HG03064 (cell line): ENCODE measurements around the gene PRODH.
"Not testable (repeated sequence)": the region's sequence is repeated elsewhere in the genome, so short reads cannot be mapped to it uniquely, and the experiment has no call there.

Experiments used
- ATAC-seq: cut with Tn5 transposase; IDR thresholded peaks from one replicate; pipeline ENCODE4 v1.9.1; 2021; ENCODE audit warnings: low read depth; ENCODE audit not compliant: unreplicated experiment

The PRODH gene, protein sequence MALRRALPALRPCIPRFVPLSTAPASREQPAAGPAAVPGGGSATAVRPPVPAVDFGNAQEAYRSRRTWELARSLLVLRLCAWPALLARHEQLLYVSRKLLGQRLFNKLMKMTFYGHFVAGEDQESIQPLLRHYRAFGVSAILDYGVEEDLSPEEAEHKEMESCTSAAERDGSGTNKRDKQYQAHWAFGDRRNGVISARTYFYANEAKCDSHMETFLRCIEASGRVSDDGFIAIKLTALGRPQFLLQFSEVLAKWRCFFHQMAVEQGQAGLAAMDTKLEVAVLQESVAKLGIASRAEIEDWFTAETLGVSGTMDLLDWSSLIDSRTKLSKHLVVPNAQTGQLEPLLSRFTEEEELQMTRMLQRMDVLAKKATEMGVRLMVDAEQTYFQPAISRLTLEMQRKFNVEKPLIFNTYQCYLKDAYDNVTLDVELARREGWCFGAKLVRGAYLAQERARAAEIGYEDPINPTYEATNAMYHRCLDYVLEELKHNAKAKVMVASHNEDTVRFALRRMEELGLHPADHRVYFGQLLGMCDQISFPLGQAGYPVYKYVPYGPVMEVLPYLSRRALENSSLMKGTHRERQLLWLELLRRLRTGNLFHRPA

DNA sequence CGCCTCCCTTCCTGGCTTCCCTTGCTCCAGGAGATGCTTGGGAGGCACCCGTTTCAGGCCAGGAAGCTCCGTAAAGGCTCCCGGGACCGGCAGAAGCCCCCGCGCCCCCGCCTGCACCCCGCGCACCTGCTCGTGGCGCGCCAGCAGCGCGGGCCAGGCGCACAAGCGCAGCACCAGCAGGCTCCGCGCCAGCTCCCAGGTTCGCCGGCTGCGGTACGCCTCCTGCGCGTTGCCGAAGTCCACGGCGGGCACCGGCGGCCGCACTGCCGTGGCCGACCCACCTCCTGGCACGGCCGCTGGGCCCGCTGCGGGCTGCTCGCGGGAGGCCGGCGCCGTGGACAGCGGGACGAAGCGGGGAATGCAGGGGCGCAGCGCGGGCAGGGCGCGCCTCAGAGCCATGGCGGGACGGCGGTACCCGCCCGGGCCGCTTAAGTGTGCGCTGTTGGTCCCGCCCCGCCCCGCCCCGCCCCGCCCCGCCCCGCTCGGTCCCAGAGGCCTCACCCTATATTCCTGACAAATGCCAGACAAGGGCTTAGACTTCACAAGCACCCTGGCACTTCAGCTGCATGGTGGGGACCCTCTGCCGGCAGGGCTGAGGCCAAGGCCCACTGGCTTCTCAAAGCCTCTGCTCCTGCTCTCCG is at the start of gene PRODH:
Gene PRODH, minus strand, starts transcription at position 405 of the 641 bp plus-strand sequence. Its CDS starts 6 bp downstream, at position 399.
- ATAC-seq = no peak

- ATAC-seq = no peak
These were observed 49.7 kb upstream of the PRODH start for GRCh38 chr22:18985780-18986179.

- ATAC-seq = no peak
These were observed 48.5 kb upstream of the PRODH start for GRCh38 chr22:18984564-18984963.

- ATAC-seq = no peak
These were observed 47.1 kb upstream of the PRODH start for GRCh38 chr22:18983120-18983651.

- no peak for ATAC-seq
These were observed 44.7 kb upstream of the PRODH start for GRCh38 chr22:18980829-18981228.

- no peak for ATAC-seq
These were observed 43.9 kb upstream of the PRODH start for GRCh38 chr22:18979957-18980356.

- no peak for ATAC-seq
These were observed 42.4 kb upstream of the PRODH start for GRCh38 chr22:18978506-18978905.

- no peak for ATAC-seq
These were observed 41.8 kb upstream of the PRODH start for GRCh38 chr22:18977824-18978425.

DNA sequence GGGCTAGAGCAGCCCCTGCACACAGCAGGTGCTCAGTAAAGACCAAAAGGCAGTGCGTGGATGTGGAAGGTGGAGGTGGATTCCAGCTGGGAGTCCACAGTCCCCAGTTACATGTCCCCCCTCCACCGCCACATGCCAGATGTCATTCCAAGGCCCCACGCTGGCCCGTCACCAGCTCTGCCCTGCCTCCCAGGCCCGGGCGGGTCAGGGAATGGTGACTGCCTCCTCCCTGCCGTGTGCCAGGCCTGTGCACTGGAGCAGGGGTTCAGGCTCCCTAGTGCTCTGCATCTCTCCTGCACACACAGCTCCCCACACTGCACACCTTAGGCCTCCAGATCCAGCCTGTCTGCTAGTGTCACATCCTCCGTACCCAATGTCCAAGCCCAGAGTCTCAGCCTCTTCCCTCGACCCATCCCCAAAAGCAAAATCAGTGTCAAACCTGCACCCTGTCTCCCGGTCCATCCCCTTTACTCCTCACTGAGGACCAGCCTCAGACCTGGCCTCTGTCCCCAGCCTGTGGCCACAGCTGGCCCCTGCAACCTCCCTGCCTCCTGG is 40.2 kb upstream of the PRODH start:
- no peak for ATAC-seq

DNA sequence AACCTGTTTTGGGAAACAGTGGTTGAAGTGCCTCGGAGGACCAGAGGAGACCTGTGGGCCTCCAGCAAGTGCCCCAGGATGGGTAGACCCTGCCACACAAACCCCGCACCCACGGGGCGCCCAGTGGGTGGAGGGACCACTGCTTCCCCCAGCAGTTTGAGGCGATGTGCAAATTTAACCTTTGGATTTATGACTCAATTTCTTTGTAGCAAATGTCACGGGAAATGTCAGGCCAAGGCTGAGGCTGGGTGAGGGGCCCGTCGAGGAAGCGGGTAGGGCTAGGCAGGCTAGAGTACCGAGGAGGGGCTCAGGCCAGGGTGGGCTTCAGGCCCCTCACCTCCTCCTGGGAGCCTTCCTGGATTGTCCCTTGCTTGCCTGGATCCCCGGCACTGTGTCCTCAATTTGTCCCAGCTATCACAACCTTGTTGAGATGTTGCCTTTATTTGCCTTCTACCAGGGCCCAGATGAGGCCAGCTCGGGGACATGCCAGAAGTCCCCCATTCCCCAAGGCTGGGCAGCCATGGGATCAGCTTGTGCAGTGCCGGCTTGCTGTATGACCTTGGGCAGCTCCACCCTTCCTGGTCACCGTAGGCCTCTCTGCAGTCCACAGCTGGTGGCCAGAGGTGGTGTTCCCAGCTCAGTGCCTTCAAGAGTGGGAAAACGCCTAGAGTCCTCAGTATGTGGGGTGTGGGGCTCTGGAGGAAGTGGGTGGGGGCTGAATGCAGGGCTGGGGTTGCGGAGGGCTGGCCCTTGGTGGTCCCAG is 39.5 kb upstream of the PRODH start:
- ATAC-seq = no peak

DNA sequence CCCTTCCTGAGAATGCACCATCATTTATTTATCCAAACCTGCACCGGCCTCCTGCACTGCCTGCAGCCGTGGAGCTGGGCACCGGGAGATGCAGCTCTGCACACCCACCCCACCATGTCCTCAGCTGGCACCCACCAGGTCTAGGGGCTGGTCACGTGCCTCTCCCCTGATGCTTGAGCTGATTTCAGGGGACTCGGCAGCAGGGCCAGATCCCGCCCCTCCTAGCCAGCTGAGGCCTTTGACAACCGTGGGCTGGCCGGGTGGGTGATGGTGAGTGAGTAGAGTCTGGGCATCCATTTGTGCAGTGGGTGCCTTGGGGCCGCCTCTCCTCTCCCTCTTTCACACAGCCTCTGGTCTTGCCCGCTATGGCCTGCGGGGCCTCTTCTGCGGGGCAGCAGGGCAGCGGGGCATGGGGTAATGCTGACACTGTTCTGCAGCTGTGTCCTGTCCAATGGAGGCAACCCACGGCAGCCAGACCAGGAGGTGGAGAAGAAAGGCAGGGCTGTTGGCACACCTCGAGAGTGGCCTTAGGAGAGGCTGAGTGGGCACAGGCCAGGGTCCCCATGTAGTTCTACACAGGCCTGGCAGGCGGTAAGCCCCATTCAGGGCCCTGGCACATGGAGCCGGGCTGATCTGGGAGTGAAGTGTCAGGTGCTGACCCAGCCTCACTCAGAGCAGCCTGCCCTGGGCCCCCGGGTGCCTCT is 38.5 kb upstream of the PRODH start:
- ATAC-seq = no peak

DNA sequence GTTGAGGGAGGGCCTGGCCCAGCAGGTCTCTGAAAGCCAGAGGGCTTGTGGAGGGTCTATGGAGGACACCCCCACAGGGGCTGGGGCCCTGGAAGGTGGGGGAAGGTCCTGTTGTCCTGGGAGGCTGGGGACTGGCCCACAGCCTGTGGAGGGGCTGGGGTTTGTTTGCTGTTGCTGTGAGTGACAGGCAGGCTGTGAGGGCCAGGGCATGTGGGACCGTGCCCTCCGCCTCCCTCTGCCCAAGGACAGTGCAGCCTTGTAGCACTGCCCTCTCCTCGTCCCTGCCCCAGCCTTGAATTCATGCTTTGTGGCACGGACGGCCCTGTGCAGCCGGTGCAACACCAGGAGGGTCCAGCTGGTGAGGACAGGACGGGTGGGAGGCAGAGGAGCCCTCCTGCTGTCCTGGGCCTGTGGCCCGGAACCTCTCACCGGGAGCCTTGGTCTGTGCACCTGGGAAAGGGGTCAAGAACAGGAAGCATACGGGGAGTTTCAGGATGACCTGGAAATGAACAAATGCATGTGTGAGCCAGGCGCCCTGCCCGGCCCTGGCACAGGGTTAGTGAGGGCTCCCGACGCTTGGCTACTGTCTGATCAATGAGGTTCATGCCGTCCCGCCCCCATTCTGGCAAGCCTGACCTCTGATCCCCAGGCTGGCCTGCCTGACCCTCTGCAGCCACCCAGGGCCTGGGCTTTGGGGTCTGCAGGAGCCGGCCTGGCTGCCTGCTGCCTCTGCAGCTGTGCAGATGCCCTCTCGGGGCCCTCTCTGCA is 37.4 kb upstream of the PRODH start:
- no peak for ATAC-seq

DNA sequence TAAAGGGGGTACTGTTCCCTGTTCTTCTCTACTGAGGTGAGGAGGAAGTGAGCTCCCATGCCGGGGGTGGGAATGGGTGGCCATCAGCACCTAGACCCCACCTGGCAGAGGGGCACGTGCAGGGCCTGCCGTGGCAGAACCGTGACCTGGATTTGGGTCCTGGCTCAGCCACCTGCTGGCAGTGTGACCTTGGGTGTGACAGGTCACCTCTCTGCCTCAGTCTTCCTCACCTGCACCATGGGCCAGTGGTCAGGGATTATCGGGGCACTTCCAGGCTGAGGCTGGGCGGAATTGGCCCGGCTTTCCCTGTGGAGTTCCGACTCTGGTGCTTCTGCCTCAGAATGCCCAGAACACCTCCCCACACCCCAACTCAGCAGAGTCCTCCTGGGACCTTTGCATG is 36.5 kb upstream of the PRODH start:
- ATAC-seq = not testable (repeated sequence)

GRCh38 chr22:18972029-18972428 is 35.9 kb upstream of the PRODH start:
- not testable (repeated sequence) for ATAC-seq

GRCh38 chr22:18971321-18971751 is 35.2 kb upstream of the PRODH start:
- no peak for ATAC-seq

- no peak for ATAC-seq
These were observed 34.8 kb upstream of the PRODH start for GRCh38 chr22:18970948-18971315.

DNA sequence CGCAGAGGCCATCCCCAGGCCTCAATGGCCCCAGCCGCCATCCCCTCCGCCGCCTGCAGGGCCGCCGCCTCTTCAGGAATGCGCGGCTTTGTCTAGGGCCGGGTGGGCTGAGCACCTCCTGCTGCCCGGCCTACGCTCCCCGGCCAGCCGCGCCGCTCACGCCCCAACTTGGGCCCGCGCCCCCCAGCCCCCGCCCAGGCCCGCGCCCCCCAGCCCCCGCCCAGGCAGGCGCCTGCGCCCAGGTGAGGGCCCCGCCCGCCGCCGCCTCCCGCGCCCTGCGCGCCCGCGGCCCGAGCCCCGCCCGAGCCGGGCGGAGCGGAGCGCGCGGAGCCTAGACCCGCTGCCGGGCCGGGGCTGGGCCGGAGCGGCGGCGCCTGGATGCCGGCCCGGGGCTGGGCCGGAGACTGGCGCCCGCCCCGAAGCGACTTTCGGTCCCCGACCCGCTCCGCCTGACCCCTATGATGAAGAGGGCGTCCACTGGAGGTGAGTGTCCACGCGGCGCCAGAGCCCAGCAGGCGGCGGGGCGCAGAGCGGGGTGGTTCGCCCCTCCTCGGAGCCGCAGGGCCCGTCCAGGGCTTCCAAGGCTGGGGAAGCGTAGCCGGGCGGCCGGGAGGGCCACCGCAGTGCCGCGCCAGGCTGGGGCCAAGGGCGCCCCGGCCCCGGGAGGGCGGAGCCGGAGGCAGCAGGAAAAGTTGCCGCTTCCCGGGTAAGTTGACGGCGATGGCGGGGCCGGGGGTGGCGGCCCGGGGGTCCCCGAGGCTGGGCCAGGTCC is 34.3 kb upstream of the PRODH start:
- ATAC-seq = no peak
